MM.1S (cell line): ENCODE data around the gene LRCH1.

Experiments used
- EZH2 ChIP-seq: fragments of 300-600 bp; sonication (generic); optimal IDR thresholded peaks from 2 replicates; pipeline ENCODE3; 2017; ENCODE audit warnings: low read depth, mild to moderate bottlenecking, antibody characterized with exemption, low read length, mixed read lengths
- EZH2phosphoT487 ChIP-seq: fragments of 300-600 bp; sonication (generic); IDR thresholded peaks from 2 replicates; pipeline ENCODE4 v1.6.1; 2018; ENCODE audit warnings: antibody characterized with exemption, low read length
- TF ChIP-seq, protein P1 (sequence below): fragments of 300-600 bp; sonication (generic); IDR thresholded peaks from 2 replicates; pipeline ENCODE4 v1.5.1; 2016; ENCODE audit warnings: antibody characterized with exemption, low read length, mixed read lengths

- TF ChIP-seq EZH2phosphoT487 = no peak
- TF ChIP-seq, protein P1, sequence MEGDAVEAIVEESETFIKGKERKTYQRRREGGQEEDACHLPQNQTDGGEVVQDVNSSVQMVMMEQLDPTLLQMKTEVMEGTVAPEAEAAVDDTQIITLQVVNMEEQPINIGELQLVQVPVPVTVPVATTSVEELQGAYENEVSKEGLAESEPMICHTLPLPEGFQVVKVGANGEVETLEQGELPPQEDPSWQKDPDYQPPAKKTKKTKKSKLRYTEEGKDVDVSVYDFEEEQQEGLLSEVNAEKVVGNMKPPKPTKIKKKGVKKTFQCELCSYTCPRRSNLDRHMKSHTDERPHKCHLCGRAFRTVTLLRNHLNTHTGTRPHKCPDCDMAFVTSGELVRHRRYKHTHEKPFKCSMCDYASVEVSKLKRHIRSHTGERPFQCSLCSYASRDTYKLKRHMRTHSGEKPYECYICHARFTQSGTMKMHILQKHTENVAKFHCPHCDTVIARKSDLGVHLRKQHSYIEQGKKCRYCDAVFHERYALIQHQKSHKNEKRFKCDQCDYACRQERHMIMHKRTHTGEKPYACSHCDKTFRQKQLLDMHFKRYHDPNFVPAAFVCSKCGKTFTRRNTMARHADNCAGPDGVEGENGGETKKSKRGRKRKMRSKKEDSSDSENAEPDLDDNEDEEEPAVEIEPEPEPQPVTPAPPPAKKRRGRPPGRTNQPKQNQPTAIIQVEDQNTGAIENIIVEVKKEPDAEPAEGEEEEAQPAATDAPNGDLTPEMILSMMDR = no peak
- no peak for TF ChIP-seq EZH2
Measured at GRCh38 chr13:46715363-46715762, 162.4 kb downstream of the LRCH1 start.
